Effector memory CD8-positive, alpha-beta T cell (primary cell): ENCODE measurements around the gene BTNL2.
A peak's percentile ranks its signal among the peaks of the same experiment; 100 is the strongest.

Experiments used
- ATAC-seq: fragments of 150-1000 bp; cut with Tn5 transposase; replicated peaks from 2 replicates; pipeline ENCODE4 v1.10.0; 2021; ENCODE audit warnings: mild to moderate bottlenecking, moderate library complexity
- DNase-seq, 3 experiments: peaks; one replicate each; pipeline ENCODE4 v3.0.0; 2021
- H3K27ac Mint-ChIP-seq, 2 donors: one replicate each; pipeline ENCODE4 v1.8.0; 2022; ENCODE audit warnings: mild to moderate bottlenecking in 2 of 2, mixed read lengths in 2 of 2, moderate library complexity in 2 of 2
- H3K27me3 Mint-ChIP-seq, 2 donors: one replicate each; pipeline ENCODE4 v1.8.0; 2022; ENCODE audit warnings: mixed read lengths in 2 of 2
- H3K36me3 Mint-ChIP-seq: one replicate; pipeline ENCODE4 v1.8.0; 2022; ENCODE audit warnings: mild to moderate bottlenecking, moderate library complexity, mixed read lengths; ENCODE audit not compliant: insufficient read depth
- H3K4me1 Mint-ChIP-seq, 2 donors: one replicate each; pipeline ENCODE4 v1.8.0; 2022; ENCODE audit warnings: low read depth in 2 of 2, mixed read lengths in 2 of 2
- H3K4me3 Mint-ChIP-seq, 2 donors: one replicate each; pipeline ENCODE4 v1.8.0; 2022; ENCODE audit warnings: mild to moderate bottlenecking in 2 of 2, mixed read lengths in 2 of 2, moderate library complexity in 2 of 2
- H3K9me3 Mint-ChIP-seq, 2 donors: one replicate each; pipeline ENCODE4 v1.8.0; 2022; ENCODE audit warnings: mixed read lengths in 2 of 2

Gene BTNL2

GRCh38 chr6:32432050-32432450, 25.1 kb upstream of the BTNL2 start:
- H3K27me3 Mint-ChIP-seq: no peaks in the 10 kb centered on the region
- no peak overlapping the region for H3K4me3 Mint-ChIP-seq
- ATAC-seq (peak; percentile 47), DNase-seq (no peak)
- no peaks in the 10 kb centered on the region for H3K9me3 Mint-ChIP-seq
- no peaks in the 10 kb centered on the region for H3K36me3 Mint-ChIP-seq
- H3K27ac Mint-ChIP-seq: no peak overlapping the region
- H3K4me1 Mint-ChIP-seq: no peaks in the 10 kb centered on the region

- no peak overlapping the region for H3K4me3 Mint-ChIP-seq
- ATAC-seq (no peak), DNase-seq (no peak)
- H3K27ac Mint-ChIP-seq: no peak overlapping the region
- peaks cover 0 to 5% of the 10 kb centered on the region in 2 donors for H3K27me3 Mint-ChIP-seq
- H3K9me3 Mint-ChIP-seq: no peaks in the 10 kb centered on the region
- H3K4me1 Mint-ChIP-seq: no peaks in the 10 kb centered on the region
- H3K36me3 Mint-ChIP-seq: no peaks in the 10 kb centered on the region
Measured at GRCh38 chr6:32431142-32431541, 24.2 kb upstream of the BTNL2 start.

DNA sequence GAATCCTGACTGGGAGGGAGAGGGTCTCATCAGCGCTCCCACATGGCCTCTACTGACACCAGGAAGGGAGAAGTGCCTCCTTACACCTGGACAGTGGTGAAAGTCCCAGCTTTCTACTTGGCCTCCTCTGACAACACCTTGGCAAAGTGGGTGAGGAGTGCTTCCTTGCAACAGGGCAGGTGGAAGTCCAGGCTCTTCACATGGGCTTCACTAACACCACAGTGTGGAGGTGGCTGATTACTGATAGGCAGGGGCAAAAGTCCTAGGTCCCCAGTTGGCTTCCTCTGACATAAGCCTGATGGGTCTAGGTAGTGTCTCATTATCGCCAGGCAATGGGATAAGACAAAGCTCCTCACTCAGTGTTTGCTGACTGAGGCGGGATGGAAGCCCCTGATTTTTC, 23.2 kb upstream of the BTNL2 start:
- Mint-ChIP-seq H3K4me1 (no peaks in the 10 kb centered on the region), H3K27ac (no peak overlapping the region), H3K4me3 (no peak overlapping the region), H3K36me3 (no peaks in the 10 kb centered on the region), H3K9me3 (no peaks in the 10 kb centered on the region), H3K27me3 (peaks cover 0 to 5% of the 10 kb centered on the region in 2 donors)
- no peak for ATAC-seq
- DNase-seq: no peak

- Mint-ChIP-seq H3K27me3 (peaks cover 0 to 12% of the 10 kb centered on the region in 2 donors), H3K27ac (no peak overlapping the region), H3K4me3 (no peak overlapping the region), H3K4me1 (no peaks in the 10 kb centered on the region), H3K9me3 (no peaks in the 10 kb centered on the region), H3K36me3 (no peaks in the 10 kb centered on the region)
- DNase-seq (no peak), ATAC-seq (no peak)
Measured at GRCh38 chr6:32427934-32428474, 21.0 kb upstream of the BTNL2 start.

DNA sequence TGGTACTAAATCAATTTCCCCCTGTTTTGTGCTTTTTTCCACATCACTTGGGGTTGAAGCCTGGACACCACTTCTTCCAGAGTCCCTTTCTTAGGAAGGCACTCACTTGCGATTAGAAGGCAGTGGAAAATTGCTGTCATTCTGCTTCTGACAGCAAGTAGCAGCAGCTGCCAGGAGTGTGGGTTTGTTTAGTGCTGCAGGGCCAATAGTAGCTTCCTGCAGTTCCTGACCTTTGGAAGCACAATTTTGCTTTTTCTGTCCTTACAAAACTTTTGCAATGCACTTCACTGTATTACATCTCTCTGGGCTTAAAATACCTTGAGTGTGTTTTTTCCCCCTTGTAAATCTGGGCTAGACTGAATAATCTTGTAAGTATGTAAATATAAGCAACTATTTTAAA, 20.2 kb upstream of the BTNL2 start:
- Mint-ChIP-seq H3K36me3 (no peaks in the 10 kb centered on the region), H3K27ac (no peak overlapping the region), H3K4me1 (no peaks in the 10 kb centered on the region), H3K9me3 (no peaks in the 10 kb centered on the region), H3K4me3 (no peak overlapping the region), H3K27me3 (peaks cover 2 to 19% of the 10 kb centered on the region in 2 donors)
- DNase-seq (no peak), ATAC-seq (no peak)

DNA sequence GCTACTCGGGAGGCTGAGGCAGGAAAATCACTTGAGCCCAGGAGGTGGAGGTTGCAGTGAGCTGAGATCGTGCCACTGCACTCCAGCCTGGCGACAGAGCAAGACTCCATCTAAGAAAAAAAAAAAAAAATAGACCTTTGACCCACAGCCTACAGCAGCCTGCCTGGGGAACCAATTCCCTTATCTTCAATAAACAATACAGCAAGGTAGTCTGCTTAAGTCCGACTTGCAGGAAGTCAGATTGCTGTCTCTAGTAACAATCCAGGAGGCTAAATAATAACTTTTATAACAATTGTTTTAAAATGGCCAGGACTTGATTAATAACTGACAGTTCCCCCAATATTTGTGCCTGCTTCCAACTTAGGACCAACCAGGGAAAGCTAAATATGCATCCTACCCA, 19.4 kb upstream of the BTNL2 start:
- no peaks in the 10 kb centered on the region for H3K4me1 Mint-ChIP-seq
- no peak overlapping the region for H3K27ac Mint-ChIP-seq
- peaks cover 10 to 25% of the 10 kb centered on the region in 2 donors for H3K27me3 Mint-ChIP-seq
- H3K4me3 Mint-ChIP-seq: no peak overlapping the region
- DNase-seq: no peak
- H3K9me3 Mint-ChIP-seq: no peaks in the 10 kb centered on the region
- ATAC-seq: no peak
- no peaks in the 10 kb centered on the region for H3K36me3 Mint-ChIP-seq

- no peak for ATAC-seq
- H3K36me3 Mint-ChIP-seq: no peaks in the 10 kb centered on the region
- no peaks in the 10 kb centered on the region for H3K4me1 Mint-ChIP-seq
- H3K27ac Mint-ChIP-seq: no peak overlapping the region
- peaks cover 26 to 30% of the 10 kb centered on the region in 2 donors for H3K27me3 Mint-ChIP-seq
- no peak overlapping the region for H3K4me3 Mint-ChIP-seq
- no peak for DNase-seq
- no peaks in the 10 kb centered on the region for H3K9me3 Mint-ChIP-seq
Measured at GRCh38 chr6:32424589-32425300, 17.8 kb upstream of the BTNL2 start.

- H3K27me3 Mint-ChIP-seq: peaks cover 64 to 82% of the 10 kb centered on the region in 2 donors
- no peaks in the 10 kb centered on the region for H3K9me3 Mint-ChIP-seq
- H3K4me1 Mint-ChIP-seq: peaks cover 5 to 11% of the 10 kb centered on the region in 2 donors
- ATAC-seq: no peak
- no peaks in the 10 kb centered on the region for H3K36me3 Mint-ChIP-seq
- H3K27ac Mint-ChIP-seq: no peak overlapping the region
- DNase-seq: no peak
- no peak overlapping the region for H3K4me3 Mint-ChIP-seq
Measured at GRCh38 chr6:32416036-32416435, 9.1 kb upstream of the BTNL2 start.

- Mint-ChIP-seq H3K27ac (no peak overlapping the region), H3K4me3 (no peak overlapping the region), H3K36me3 (no peaks in the 10 kb centered on the region), H3K4me1 (peaks cover 5 to 11% of the 10 kb centered on the region in 2 donors), H3K27me3 (peaks cover 67 to 80% of the 10 kb centered on the region in 2 donors), H3K9me3 (no peaks in the 10 kb centered on the region)
- DNase-seq (peak; percentile 66 to 83 (median 73)), ATAC-seq (peak; percentile 70)
Measured at GRCh38 chr6:32415521-32416019, 8.6 kb upstream of the BTNL2 start.

DNA sequence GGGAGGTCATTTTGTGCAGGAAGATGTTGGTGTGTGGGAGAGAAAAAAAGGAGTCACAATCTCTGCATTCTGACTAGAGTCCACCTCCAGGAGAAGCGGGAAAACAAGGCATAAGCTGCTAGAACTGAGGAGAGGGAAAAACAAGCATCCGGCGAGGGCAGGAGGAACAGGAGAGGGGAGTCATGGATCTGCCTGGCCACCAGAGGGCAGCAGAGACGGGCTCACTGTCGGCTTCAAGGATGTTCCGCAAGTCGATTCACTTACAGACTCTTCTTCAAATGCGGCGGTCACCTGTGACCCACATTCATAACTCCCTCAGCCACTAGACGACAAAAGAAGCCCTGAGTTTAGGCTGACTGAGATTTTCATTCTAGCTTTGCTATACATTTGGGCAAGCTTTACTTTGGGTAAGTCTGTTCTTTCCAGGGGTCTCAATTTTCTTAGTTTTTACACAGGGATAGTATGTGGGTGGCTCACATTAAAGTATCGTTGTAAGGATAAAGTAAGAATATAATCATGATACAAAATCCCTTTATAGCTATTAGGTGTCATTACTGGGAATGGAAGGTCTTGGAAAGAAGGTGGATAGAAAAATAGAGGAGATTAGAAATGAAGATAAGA, 6.6 kb upstream of the BTNL2 start:
- Mint-ChIP-seq H3K36me3 (no peaks in the 10 kb centered on the region), H3K27ac (no peak overlapping the region), H3K4me3 (no peak overlapping the region), H3K27me3 (peaks cover 57 to 69% of the 10 kb centered on the region in 2 donors), H3K4me1 (peaks cover 5 to 11% of the 10 kb centered on the region in 2 donors), H3K9me3 (no peaks in the 10 kb centered on the region)
- ATAC-seq (peak; percentile 94), DNase-seq (peak; percentile 80 to 82 (median 82))

DNA sequence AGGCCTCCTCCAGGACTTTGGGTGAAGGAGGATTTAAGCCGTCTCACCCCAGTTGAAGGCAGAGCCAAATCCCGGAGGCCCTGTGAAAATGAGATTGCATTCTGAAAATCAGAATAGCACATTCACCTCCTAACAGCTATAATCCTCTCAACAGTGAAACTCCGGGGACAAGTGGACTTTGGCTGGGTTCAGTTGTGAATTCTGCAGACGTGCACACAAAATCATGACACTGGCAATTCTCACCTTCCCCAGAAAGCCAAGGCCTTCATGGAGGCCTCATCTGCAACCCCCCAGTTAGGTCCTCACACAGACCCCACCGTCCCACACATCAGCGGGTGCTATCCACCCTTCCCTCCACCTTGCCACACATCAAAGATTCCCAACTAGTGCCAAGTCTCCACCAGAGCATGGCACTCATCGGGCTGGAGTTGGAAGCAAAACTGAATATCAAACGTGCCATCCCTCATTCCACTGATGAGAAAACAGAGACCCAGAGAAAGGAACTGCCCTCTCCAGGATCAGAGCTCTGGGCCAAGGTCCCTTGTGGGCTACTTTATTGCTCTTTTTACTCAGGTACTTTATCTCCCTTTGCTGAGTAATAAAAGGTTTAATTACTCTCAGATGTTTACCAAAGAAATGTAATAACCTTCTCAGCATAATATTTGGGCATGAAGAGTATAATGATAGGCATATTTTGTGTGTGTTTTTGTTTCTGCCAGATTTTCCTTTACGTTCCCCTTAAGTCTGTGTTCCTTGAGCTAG, 4.8 kb upstream of the BTNL2 start:
- Mint-ChIP-seq H3K27me3 (peaks cover 67 to 77% of the 10 kb centered on the region in 2 donors), H3K4me3 (no peak overlapping the region), H3K9me3 (no peaks in the 10 kb centered on the region), H3K27ac (no peak overlapping the region), H3K36me3 (no peaks in the 10 kb centered on the region), H3K4me1 (peaks cover 5 to 11% of the 10 kb centered on the region in 2 donors)
- DNase-seq (no peak), ATAC-seq (no peak)

DNA sequence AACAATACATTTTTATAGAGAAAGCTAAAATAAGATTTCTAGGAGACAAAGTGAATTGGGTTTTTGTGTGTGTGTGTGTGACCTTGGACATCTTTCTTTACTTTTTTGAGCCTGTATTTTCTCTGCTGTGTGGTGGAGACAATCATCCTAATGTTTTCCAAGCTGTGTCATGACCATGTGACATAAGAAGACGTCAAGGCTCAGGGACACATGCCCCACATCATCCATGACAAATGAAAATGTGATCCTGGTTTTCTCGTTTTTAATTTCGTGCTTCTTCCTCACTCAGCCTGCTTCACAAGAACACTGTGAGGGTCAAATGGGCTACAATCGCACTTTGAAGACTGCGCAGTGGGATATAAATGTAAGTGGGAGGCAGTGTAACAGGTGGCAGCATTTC, 3.9 kb upstream of the BTNL2 start:
- Mint-ChIP-seq H3K36me3 (no peaks in the 10 kb centered on the region), H3K27me3 (peaks cover 74 to 82% of the 10 kb centered on the region in 2 donors)

DNA sequence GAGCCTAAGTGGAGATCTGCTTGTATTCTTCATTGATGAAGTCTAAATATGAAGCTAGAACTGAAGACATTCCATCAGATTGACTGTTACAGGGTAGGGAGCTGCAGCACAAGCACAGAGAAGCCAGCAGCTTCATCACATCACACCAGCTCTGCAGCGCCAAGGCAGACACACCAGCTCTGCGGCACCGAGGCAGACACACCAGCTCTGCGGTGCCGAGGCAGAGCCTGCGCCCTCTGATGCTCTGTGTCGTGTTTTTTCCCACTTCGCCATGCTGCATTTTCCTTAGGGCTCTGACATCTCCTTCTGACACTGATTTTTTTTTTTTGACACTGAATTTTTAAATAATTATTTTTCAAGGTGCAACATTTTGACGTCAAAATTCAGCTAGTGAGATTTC, 784 bp downstream of the BTNL2 start:
- Mint-ChIP-seq H3K4me3 (no peak overlapping the region), H3K27me3 (peaks cover 67 to 79% of the 10 kb centered on the region in 2 donors), H3K4me1 (no peaks in the 10 kb centered on the region), H3K27ac (no peak overlapping the region), H3K36me3 (no peaks in the 10 kb centered on the region), H3K9me3 (no peaks in the 10 kb centered on the region)
- DNase-seq (no peak), ATAC-seq (no peak)

More for the DNA sequence above, 3.9 kb upstream of the BTNL2 start:
- no peak overlapping the region for H3K4me3 Mint-ChIP-seq
- H3K4me1 Mint-ChIP-seq: peaks cover 5 to 11% of the 10 kb centered on the region in 2 donors
- ATAC-seq: no peak
- no peak for DNase-seq
- H3K27ac Mint-ChIP-seq: no peak overlapping the region
- H3K9me3 Mint-ChIP-seq: no peaks in the 10 kb centered on the region
